Uterus (tissue), 4 donors: Measurements from ENCODE around the gene GPR183. TPM values are rescaled to one million over a fixed set of nuclear protein-coding genes. Genes with fewer than 3 reads are reported as not detected.
A peak's percentile ranks its signal among the peaks of the same experiment; 100 is the strongest.

Experiments used
- DNase-seq, 2 donors: peaks; one replicate each; pipeline ENCODE4 v3.0.0-alpha.2; 2019 to 2020
- H3K27ac ChIP-seq, 2 donors: fragments of 200-600 bp; sonication (generic); 1 replicate in 1 of 2; 2 replicates in 1 of 2; pipeline ENCODE4 v1.5.1; 2016 to 2018
- H3K27me3 ChIP-seq, 2 donors: fragments of 200-600 bp; sonication (generic); one replicate each; pipeline ENCODE4 v1.5.1; 2018 to 2019; ENCODE audit warnings: control low read depth in 1 of 2
- H3K36me3 ChIP-seq, 2 donors: fragments of 200-600 bp; sonication (generic); one replicate each; pipeline ENCODE4 v1.5.1; 2019; ENCODE audit warnings: control low read depth in 1 of 2
- H3K4me1 ChIP-seq, 2 donors: fragments of 200-600 bp; sonication (generic); one replicate each; pipeline ENCODE4 v1.5.1; 2018 to 2019; ENCODE audit warnings: control low read depth in 1 of 2
- H3K4me3 ChIP-seq, 2 donors: fragments of 200-600 bp; sonication (generic); 1 replicate in 1 of 2; 2 replicates in 1 of 2; pipeline ENCODE4 v1.5.1; 2018 to 2019; ENCODE audit warnings: mild to moderate bottlenecking in 1 of 2
- H3K9me3 ChIP-seq, 2 donors: fragments of 200-600 bp; sonication (generic); one replicate each; pipeline ENCODE4 v1.5.1; 2019; ENCODE audit warnings: control low read depth in 1 of 2
- CTCF ChIP-seq, 4 experiments: fragments of 200-600 bp in 2 of 4; fragments of 450-650 bp in 2 of 4; sonication (generic) in 2 of 4; IDR thresholded peaks; one replicate each; pipeline ENCODE4 v1.5.1; 2016 to 2019; ENCODE audit warnings: antibody characterized with exemption in 4 of 4, mild to moderate bottlenecking in 2 of 4, moderate library complexity in 1 of 4
- POLR2A ChIP-seq, 2 donors: fragments of 450-650 bp; IDR thresholded peaks; one replicate each; pipeline ENCODE4 v1.6.1; 2016; ENCODE audit warnings: antibody characterized with exemption in 2 of 2, mild to moderate bottlenecking in 1 of 2, moderate library complexity in 1 of 2
- intact Hi-C: fragments of 100-400 bp; cut with DNase I; formaldehyde crosslinking; loops from one replicate; pipeline ENCODE4 v1.15.1; 2023; ENCODE audit warnings: low total_unique reads
- total RNA-seq, 4 donors: library from RNA; depleted of rRNA in 3 of 4; stranded (reverse); fragments of >200 nt in 3 of 4; gene quantifications; one replicate each; pipeline versions ENCODE4 v1.1.0 to v1.2.4, GENCODE V29; 2014 to 2023
- donor health status: DM: yes; HTN: yes; CAD: no.

Gene GPR183
- total RNA-seq, 4 donors from 2014 or later: 2.0 to 10.8 (median 3.8) TPM

DNA sequence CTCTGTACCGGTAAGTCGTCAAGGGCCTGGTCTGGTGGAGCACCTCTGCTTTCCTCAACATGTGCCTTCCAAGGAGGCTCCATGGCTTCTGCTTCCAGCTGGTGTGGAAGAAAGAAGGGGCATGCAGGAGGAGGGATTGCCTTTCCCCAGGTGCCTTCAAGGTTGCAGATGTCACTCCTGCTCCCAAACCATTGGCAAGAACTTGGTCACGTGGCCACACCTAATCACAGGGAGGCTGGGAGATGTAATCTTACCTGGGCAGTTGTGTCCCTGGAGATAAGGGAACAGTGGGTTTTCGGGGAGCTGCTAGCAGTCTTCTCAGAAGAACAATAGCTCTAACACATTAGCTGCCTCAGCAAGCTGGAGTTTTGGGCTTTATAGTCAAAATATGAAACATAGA lies 39.3 kb downstream of the GPR183 start:
- TF ChIP-seq CTCF (IDR thresholded peaks at IDR 0.05) (no peak), POLR2A (IDR thresholded peaks at IDR 0.05) (no peak)
- Histone ChIP-seq H3K27ac (no peak overlapping the region), H3K9me3 (no peaks in the 10 kb centered on the region), H3K4me1 (no peaks in the 10 kb centered on the region), H3K36me3 (no peaks in the 10 kb centered on the region), H3K4me3 (no peak overlapping the region), H3K27me3 (no peaks in the 10 kb centered on the region)
- intact Hi-C loops: loop anchor here (10.0 kb wide), 1 partner anchor 167 kb away; no protein-coding TSS in a partner anchor
- DNase-seq: no peak

GRCh38 chr13:99266827-99267226 lies 40.4 kb downstream of the GPR183 start:
- intact Hi-C loops: loop anchor here (10.0 kb wide), 1 partner anchor 168 kb away; no protein-coding TSS in a partner anchor

DNA sequence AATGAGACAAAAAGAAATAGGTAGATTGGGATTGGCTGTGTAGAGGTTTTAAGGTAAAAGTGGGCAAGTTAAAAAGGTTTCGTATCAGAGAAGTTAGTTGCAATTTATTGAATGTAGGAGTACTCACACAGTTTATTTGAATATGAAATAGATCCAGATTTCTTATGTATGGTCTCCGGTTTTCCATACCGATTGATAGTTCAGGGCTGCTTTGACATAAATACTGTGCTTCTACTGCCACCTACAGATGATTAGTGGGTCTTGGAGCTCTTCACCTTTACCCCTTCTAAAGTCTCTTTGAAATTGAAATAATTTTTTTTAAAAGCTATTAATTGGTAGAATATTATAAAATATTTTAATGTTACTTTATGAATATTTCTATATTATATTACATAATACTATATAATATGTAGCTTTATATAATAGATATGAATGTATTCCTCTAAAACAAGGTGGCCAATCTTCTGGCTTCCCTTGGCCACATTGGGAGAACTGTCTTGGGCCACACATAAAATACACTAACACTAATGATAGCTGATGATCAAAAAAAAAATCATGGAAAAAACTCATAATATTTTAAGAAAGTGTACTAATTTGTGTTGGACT lies 41.3 kb downstream of the GPR183 start:
- no peak for DNase-seq
- no peaks in the 10 kb centered on the region for H3K4me1 ChIP-seq
- intact Hi-C loops: loop anchor here (10.0 kb wide), 1 partner anchor 169 kb away; no protein-coding TSS in a partner anchor

More at GRCh38 chr13:99266827-99267226, 40.4 kb downstream of the GPR183 start:
- Histone ChIP-seq H3K36me3 (no peaks in the 10 kb centered on the region), H3K4me3 (no peak overlapping the region), H3K27ac (no peak overlapping the region), H3K9me3 (no peaks in the 10 kb centered on the region), H3K27me3 (no peaks in the 10 kb centered on the region), H3K4me1 (no peaks in the 10 kb centered on the region)
- no peak for DNase-seq
- TF ChIP-seq POLR2A (IDR thresholded peaks at IDR 0.05): no peak

DNA sequence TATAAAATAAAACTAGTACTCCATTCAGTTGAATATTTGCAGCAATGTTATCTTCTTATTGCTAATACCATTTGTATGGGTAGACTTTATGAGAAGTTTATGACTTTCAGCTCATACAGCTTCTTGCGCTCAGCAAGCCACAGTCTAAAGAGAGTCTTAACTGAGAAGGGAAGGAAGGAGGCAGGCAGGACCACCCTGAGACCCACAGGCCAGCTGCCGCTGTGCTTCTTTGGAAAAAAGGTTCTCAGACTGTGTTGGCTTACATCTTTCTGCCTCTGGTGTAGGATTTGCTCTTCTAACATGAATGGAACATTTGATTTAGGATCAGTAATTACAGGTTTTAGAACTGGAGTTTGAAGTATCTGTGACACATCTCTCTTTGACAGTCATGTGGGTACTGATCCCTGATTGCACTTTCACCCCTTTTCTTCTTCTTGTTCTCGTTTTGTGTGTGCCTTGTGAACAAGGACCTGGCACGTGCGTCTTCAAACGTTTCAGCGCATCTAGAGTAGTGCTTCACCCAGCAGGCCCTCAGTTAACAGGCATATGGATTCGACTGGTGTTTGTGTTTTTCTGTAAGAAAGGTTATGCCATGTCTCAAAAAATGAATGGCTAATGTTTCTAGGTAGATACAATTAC lies 41.9 kb downstream of the GPR183 start:
- no peak for TF ChIP-seq POLR2A (IDR thresholded peaks at IDR 0.05)
- TF ChIP-seq CTCF (IDR thresholded peaks at IDR 0.05): no peak
- H3K27ac ChIP-seq: no peak overlapping the region

More for the DNA sequence above, 41.3 kb downstream of the GPR183 start:
- H3K36me3 ChIP-seq: no peaks in the 10 kb centered on the region
- TF ChIP-seq POLR2A (IDR thresholded peaks at IDR 0.05): no peak
- peak; percentile 33 to 44 (median 42) for TF ChIP-seq CTCF (IDR thresholded peaks at IDR 0.05)
- H3K27ac ChIP-seq: no peak overlapping the region
- no peaks in the 10 kb centered on the region for H3K9me3 ChIP-seq
- H3K4me3 ChIP-seq: no peak overlapping the region
- no peaks in the 10 kb centered on the region for H3K27me3 ChIP-seq

DNA sequence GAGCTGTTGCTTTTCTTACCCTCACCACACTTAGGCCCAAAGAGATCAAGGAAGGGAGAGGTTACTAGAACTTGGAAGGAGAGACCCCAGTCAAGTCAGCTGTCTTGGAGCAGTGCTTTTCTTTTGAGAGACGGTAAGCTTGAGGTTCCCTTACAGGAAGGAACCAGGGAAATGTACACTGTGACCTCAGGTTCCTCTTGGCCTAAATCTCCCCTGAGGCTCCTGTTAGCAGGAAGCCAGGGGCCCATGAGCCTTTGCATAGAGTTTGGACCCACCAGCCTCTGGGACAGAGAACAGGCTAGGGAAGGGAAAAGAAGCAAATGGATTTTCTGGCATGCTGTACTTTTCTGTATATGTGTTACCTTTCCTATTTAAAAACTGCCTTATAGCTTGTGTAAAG lies 43.1 kb downstream of the GPR183 start:
- intact Hi-C loops: loop anchor here (5.0 to 10.0 kb wide), 2 partner anchors 87 to 171 kb away; no protein-coding TSS in a partner anchor
- Histone ChIP-seq H3K27ac (no peak overlapping the region), H3K36me3 (no peaks in the 10 kb centered on the region), H3K4me3 (no peak overlapping the region), H3K9me3 (no peaks in the 10 kb centered on the region), H3K27me3 (no peaks in the 10 kb centered on the region), H3K4me1 (no peaks in the 10 kb centered on the region)
- no peak for TF ChIP-seq POLR2A (IDR thresholded peaks at IDR 0.05)
- no peak for TF ChIP-seq CTCF (IDR thresholded peaks at IDR 0.05)
- DNase-seq: no peak

More for the DNA sequence above, 41.9 kb downstream of the GPR183 start:
- H3K4me3 ChIP-seq: no peak overlapping the region
- H3K27me3 ChIP-seq: no peaks in the 10 kb centered on the region
- H3K9me3 ChIP-seq: no peaks in the 10 kb centered on the region
- no peaks in the 10 kb centered on the region for H3K36me3 ChIP-seq
- intact Hi-C loops: loop anchor here (10.0 kb wide), 1 partner anchor 170 kb away; no protein-coding TSS in a partner anchor
- no peaks in the 10 kb centered on the region for H3K4me1 ChIP-seq
- DNase-seq: no peak
